Measurements from ENCODE around the gene TMEM126B.
"Not testable (repeated sequence)": the region's sequence is repeated elsewhere in the genome, so short reads cannot be mapped to it uniquely, and the experiment has no call there.

Gene TMEM126B

DNA sequence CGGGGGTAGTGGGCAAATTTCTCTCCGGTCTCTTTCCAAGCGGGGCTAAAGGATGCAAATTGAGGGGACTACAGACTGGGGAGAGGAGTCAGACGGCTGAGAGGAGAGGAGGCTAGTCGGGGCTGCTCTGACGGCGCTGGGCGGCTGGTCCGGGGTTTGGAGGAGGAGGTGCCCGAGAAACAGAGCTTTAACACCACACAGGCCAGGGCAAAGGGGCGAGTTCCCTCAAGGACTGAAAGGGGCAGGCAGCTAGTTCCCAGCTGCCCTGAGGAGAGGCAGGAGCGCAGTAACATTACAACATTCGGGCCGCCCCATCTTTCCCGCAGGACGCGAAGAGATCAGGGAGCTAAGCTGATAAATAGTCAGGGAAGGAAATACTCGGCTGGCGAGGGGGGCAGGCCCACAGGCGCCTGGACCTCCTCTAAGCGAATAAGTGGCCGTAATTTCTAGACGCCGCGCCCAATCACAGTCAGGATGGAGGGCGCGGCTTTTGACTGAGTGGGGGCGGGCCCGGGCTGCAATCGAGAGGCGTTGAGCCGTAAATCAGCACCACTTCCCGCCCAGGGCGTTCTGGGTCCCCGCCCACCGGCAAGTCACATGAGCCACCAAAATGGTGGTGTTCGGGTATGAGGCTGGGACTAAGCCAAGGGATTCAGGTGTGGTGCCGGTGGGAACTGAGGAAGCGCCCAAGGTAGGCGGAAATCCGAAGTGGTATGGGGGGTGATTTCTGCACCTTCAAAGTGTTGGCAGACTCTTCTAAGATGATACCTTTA, at the start of gene TMEM126B:
Gene TMEM126B (plus strand): TSS at position 596 of the 773 bp plus-strand sequence. CDS start 15 bp downstream, at position 611.
- DNase-seq = peak; percentile 95 to 96

DNA sequence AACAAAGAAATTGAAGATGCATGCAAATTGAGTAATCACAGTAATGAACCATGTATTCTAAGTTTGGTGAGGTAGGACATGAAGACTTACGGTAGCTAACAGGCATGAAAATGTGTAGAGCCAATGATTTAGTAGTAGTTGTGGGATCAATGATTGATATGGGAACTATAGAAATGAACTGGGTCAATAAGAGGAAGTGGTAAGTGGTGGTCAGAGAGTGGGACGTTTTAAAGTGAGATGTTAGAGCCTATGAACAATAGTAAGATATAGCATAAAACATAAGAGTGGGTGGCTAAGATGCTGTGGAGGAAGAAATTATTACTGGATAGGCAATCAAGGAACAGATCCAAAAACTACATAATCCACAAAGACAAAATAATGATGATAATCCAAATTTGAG, 46.3 kb upstream of the TMEM126B start:
- DNase-seq = no peak

DNA sequence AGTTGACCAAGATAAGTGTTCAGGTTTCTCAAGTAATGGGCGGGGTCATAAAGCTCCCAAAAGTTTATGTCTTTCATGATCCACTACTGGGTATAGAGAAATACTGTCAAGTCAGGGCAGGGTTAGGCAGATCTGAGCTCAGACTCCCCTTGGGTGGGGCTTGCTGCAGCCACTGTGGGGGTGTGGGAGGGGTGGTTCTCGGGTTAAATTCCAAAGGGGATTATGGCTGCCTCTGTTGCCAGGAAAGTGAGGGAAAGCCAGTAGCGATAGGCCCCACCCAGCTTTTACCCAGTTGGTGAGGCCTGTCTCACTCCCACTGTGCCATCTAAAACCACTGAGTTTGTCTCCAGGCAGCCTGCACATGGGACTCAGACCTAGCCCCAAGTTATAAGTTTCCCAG, 39.0 kb upstream of the TMEM126B start:
- DNase-seq = no peak

DNA sequence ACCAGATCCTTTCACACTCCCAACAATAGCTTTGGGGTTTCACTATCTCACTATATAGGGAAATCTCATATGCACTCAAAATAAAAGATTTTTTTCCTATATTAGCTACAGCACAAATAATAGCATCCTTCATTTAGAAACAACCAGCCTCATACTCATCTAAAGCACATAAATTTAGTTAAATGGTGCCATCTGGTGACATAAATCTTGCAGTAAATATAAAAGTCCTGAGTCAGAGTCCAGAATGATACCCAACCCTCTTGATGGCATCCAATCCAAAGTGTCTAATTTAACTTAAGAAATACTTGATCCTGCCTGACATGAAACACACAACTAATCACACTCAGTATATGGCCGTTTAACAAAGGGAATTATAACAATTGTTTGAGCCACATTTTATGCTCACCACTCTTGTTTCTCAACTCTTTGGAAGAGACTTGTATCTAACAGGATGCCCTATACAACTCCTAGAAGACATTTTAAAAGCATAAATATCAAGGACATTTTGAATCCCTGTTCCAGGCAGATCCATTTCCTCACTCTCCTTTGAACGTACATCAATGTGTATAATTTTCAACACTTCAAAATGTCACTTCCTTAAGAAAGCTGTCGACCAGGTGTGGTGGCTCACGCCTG, 37.4 kb upstream of the TMEM126B start:
- DNase-seq = no peak

DNA sequence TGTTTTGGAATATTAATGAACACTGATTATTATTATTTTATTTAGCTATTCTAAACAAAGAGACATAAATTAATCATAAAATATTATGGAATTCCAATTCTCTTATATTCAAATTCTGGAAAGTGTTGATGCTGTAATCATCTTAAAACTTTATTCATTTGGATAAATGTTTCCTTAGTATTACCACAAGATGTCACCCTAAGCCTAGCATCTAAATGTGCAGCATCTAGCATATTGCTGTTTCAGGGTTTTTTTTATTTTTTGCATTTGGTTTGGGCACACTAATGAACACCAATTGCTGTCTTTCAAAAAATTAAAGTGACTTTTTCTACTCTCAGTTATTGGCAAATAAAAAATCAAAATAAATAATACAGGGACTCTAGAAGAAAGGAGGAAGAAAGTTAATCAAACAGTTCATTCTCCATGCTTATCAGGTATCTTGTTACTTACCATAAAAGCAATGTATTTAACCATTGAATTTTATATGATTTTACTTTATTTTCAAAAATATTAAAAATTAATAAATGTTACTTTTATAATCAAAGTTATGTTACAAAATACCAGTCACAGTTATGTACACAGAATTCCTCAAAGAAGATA, 33.0 kb upstream of the TMEM126B start:
- DNase-seq = peak in 1 of 2 donors; percentile 4

DNA sequence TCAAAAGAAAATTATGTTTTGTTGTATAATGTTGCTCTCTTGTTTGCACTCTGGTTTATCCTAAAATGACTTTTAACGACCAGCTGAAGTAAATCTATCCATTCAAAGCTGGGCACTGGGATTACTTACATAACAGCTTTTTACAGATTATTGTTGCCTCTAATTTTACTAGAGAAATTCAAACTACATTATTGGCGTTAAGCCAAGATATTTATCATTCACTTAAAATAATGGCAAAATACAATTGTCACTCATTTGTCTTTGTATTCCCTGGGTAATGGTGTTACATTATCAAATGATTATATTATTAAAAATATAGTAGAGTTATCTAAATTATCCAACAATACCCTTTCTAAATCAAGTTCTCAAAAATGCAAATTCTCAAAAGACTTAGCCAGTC, 31.5 kb upstream of the TMEM126B start:
- DNase-seq = no peak

DNA sequence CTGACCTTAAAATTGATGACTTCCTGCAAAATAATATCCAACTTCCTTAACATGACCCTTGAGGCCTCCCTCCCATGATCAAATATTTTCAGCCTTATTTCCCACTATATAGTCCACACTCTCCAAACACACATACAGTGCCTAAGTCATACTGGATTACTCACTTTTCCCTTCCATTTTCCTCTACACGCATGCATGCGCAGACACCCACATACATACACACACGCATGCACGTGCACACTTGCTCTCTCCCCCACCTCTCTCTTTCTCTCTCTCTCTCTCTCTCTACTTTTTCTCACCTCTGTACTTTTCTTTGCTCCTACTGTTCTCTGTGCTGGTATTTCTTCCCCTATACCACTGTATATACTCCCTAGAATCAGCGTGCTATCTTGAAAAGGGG, 29.3 kb upstream of the TMEM126B start:
- no peak for DNase-seq

DNA sequence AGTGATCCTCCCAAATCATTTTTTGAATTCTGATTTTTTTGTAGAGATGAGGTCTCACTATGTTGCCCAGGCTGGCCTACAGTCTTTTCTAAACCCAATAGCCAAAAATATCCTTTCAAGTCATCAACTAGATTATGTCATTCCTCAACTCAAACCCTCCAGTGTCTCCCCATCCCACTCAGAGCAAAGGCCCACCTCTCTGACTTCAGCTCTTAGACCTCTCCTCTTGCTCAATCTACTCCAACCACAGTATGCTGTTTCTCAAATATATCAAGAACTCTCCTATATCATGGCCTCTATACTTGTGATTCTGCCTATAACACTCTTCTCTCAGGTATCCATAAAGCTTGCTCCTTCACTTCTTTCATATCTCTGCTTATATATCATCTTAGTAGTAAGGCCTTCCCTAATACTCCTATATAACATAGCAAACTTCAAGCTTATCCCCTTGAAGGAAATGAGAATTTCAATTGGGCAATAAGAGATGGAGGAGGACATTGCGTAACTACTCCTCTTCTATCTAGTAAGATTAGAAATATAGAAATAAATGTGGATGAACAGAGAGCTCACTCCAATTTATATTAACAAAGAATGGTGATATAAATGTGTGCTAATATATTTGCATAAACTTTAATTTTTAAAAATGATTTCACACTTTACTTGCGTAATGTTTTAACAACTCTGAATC, 25.7 kb upstream of the TMEM126B start:
- DNase-seq = no peak

DNA sequence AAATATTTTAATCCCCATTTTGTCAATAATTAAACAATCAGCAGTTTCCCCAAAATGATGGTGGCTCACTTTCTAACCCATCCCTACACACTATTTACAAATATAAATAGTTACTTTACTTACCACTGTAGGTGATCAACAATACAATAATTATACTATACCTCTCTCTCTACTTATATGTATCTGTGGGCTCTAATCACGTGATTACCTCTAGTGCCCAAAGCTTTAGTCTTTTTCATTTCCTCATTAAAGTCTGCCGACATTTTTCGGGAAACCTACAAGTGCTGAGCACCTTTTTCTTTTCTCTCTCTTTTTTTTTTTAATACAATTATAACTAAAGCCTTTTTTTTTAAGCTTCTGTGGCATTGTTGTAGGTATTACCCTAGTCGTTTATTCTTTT, 25.2 kb upstream of the TMEM126B start:
- DNase-seq = no peak

DNA sequence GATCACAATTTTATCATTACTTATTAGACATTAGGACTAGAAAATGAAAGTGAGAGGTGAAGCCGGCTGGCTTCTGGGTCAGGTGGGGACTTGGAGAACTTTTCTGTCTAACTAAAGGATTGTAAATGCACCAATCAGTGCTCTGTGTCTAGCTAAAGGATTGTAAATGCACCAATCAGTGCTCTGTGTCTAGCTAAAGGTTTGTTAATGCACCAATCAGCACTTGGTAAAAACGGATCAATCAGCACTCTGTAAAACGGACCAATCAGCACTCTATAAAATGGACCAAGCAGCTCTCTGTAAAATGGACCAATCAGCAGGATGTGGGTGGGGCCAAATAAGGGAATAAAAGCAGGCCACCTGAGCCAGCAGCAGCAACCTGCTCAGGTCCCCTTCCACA, 22.2 kb upstream of the TMEM126B start:
- DNase-seq = not testable (repeated sequence)

DNA sequence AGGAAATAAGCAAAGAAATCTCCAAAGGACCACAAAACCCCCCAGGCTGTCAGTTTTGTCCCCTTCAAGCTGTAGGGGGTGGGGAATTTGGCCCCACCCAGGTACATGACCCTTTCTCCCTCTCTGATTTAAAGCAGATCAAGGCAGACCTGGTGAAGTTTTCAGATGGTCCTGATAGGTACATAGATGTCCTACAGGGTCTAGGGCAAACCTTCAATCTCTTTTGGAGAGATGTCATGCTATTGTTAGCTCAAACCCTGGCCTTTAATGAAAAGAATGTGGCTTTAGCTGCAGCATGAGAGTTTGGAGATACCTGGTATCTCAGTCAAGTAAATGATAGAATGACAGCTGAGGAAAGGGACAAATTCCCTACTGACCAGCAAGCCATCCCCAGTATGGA, 19.8 kb upstream of the TMEM126B start:
- DNase-seq = not testable (repeated sequence)

DNA sequence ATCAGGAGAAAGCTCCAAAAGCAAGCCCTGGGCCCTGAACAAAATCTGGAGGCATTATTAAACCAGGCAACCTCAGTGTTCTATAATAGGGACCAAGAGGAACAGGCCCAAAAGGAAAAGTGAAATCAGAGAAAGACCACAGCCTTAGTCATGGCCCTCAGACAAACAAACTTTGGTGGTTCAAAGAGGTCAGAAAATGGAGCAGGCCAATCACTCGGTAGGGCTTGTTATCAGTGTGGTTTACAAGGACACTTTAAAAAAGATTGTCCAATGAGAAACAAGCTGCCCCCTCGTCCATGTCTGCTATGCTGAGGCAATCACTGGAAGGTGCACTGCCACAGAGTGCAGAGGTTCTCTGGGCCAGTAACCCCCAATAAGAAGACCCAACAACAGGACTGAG, 19.1 kb upstream of the TMEM126B start:
- not testable (repeated sequence) for DNase-seq

DNA sequence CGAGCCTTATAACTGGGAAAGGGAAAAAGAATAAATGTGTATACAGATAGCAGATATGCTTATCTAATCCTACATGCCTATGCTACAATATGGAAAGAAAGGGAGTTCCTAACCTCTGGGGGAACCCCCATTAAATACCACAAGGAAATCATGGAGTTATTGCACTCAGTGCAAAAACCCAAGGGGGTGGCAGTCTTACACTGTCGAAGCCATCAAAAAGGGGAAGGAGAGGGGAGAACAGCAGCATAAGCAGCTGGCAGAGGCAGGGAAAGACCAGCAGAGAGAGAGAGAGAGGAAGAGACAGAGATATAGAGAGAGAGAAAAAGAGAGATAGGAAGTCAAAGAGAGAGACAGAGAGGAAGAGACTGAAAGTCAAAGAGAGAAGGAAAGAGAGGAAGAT, 16.8 kb upstream of the TMEM126B start:
- DNase-seq = not testable (repeated sequence)

DNA sequence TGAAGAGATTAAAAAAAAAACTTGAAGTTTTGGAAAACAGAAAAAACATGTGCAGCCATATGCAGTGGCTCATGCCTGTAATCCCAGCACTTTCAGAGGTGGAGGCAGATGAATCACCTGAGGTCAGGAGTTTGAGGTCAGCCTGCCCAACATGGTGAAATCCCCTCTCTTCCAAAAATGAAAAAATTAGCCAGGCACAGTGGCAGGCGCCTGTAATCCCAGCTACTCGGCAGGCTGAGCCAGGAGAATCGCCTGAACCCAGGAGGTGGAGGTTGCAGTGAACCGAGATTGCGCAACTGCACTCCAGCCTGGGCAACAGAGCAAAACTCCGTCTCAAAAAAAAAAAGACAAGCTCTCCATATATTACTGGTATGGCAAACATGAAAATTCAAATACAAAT, 8.9 kb upstream of the TMEM126B start:
- DNase-seq = no peak

DNA sequence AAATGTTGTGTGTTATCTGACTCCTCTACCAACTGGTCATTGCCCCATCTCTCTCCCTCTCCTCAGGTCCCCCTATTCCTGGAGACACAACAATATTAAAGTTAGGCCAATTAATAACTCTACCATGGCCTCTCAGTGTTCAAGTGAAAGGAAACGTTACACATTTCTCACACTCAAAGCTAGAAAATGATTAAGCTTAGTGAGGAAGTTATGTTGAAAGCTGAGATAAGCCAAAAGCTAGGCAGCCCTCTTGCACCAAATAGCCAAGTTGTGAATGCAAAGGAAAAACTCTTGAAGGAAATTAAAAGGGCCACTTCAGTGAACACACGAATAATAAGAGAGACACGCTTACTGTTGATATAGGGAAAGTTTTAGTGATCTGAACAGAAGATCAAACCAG, 8.1 kb upstream of the TMEM126B start:
- DNase-seq = no peak

DNA sequence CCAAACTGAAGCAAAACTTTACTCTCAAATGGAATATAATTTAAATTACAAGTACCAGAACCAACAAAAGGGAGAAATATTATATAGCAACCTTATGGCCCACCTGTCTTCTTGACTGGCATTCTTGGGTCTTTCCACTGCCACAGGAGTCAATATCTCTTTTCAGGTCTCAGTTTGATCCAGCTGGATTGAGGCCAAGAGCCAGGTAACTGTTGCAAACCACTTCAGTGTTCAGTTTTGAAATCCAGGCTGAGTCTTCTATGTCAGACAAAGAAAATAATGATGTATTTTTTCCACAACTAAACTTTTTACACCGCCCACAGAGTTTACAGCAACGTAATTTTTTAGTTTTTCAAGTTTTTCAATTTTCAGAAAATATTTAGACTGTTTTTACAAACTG, 1.9 kb upstream of the TMEM126B start:
- peak; percentile 8 to 17 for DNase-seq

DNA sequence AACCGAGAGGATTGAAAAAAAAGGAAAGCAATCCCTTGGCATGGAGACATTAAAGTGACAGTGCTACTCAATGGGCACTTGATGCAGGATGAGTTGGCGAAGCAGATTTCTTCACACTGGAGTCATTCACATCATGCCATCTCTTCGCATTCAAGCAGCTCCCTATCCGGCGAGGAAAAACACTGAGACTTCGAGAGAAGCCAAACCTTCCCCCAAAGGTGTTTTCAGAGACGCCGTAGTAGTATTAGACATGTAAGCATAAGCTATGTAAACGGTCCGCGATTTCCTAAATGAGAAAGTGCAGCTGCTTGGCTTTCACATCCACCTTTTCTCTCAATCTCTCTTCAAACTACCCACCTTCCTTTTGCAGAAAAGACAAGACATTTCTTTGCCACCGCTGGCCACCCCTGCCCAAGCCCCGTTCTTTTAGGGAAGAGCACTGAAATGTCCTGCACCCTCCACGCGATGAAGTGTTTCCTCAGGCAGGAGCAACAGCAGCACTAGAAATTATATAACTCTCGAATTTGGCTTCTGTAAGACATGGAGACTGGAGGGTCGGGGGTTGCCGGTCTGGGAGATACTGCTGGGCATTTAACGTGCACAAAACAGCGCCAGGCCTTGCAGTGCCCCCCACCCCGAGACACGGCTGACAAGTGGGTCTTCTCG, 928 bp upstream of the TMEM126B start, which contains the start of gene DLG2:
Gene DLG2 (minus strand): TSS at position 13 of the 666 bp plus-strand sequence.
- DNase-seq = peak; percentile 2 to 12

DNA sequence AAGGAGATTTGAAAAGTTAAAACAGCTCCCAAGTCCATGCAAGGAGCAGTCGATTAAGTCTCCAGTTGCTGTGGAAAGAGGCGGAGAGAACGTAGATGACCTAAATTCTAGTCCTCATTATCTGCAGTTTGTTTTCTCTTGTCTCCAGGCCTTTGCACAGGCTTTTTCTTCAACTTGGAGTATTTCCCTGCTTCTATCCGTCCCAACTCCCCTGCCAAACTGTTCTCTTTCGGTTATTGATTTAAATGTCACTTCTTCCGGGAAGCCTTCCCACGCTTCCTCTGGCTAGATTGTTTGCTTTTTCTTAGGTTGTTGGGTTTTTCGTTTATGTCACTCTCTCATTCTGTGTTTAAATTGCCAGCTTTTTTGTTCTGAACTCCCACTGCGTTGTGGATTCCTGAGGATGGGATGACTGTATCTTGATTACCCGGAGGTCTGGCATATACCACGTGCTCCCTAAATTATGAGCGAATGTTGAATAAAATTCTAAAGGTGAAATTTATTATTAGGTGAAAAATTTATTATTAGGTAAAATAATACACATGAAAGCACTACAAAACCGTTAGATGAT, 463 bp downstream of the TMEM126B start:
- DNase-seq = peak; percentile 47 to 57

DNA sequence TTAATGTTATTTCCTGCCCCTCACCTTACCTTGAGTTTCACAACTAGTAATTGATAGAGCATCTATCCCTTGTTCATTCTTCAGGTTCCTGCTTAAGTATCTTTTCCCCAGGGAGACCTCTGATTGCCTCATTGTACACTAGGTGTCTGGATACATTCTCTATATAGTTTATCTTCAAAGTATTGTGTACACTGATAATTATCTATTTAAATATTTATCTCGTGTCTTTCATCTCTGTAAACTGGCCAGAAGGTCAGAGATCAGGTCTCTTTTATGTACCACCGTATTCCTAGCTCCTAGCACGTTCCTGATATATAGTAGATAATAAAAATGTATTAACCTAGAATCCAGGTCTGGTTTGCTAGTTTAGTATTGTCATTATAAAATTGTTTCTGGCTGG, 6.4 kb downstream of the TMEM126B start:
- no peak for DNase-seq

DNA sequence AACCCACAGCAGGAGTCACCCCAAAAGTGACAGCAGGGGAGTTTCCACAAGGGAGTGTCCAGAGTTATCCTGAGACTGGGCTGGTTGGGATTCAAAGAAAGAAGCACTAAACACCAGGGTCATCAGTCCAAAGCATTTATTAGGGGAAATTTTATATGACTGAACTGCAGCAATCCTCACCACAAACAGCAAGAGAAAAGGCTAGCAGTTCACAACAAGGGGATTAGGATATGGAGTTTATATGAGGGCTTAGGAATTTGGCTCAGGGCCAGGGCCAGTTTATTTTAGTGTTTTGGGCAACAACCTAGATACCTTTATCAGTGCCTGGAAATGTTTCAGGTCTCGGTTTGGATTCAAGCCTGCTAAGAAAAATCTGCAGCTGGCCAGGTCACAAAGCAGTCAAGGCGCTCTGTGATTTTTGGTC, 14.8 kb downstream of the TMEM126B start:
- DNase-seq = no peak

DNA sequence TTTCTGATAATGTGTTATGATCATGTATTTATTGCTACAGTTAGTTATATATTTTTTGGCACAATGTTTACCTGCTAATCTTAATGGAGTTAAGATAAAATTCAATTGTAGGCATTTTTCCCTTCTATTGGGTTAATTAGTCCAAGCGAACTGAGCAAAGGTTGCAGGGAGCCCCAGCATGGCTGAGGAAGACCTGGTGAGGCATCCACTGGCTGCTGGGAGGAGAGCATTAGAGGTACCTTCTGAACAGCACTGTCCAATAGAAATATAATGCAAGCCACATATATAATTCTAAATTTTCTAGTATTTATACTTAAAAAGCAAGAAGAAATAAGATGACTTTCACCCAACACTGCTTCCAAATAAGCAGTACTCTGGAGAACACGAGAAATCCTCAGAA, 18.7 kb downstream of the TMEM126B start:
- DNase-seq = no peak

DNA sequence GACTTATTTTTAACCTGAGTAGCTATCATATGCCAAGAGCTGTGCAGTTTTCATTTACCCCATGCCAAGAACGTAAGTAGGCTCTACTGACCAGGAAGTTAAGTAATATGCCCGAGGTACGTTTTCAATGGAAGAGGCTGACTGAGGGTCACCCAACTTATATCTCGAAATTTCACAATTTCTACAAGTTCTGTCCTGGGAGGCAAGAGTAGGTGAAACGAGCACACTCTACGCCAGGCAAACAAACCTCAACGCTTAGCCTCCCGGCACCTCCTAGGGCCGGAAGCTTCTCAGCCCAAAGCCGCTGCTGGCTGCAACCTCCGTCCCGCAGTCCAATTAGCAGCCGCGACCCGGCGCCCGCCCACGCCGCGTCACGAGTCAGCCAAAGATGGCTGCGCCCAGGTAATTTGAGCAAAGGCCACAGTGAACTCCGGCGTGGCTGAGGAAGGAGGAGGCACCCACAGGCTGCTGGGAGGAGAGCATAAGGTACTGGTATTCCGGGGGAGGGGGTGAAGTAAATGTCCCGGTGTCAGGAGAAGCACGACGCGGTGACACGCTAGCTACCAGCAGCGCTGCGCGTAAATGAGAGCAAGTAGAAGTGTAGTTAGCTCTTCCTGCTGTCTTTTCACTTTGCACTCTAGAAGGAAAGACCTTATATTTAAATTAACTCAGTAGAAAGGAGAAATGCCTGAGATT, 19.4 kb downstream of the TMEM126B start, which contains the start of gene TMEM126A:
Gene TMEM126A (plus strand): TSS at position 364 of the 696 bp plus-strand sequence. CDS start 2,289 bp downstream, outside the sequence.
- peak; percentile 89 for DNase-seq

Measured in activated CD4-positive, alpha-beta T cell treated with anti-CD3 and anti-CD28 coated beads for 4 hours (primary cell).